Loucy (cell line): ENCODE data around the gene NPTN.

Experiments
- H2AFZ ChIP-seq: fragments of 200-600 bp; sonication (generic); 2 replicates; pipeline ENCODE4 v1.6.0; 2016; ENCODE audit warnings: antibody characterized with exemption, mild to moderate bottlenecking, low read length, moderate library complexity
- H3F3A ChIP-seq: fragments of 200-600 bp; 2 replicates; pipeline ENCODE4 v1.6.0; 2016; ENCODE audit warnings: antibody characterized with exemption, low read depth, mild to moderate bottlenecking
- H3K27me3 ChIP-seq: fragments of 200-600 bp; sonication (generic); 2 replicates; pipeline ENCODE4 v1.6.1; 2014; ENCODE audit warnings: low read length, mild to moderate bottlenecking; ENCODE audit not compliant: insufficient read depth, poor library complexity, severe bottlenecking
- H3K36me3 ChIP-seq: fragments of 200-600 bp; sonication (generic); 2 replicates; pipeline ENCODE4 v1.6.1; 2016; ENCODE audit warnings: low read length; ENCODE audit not compliant: insufficient read depth
- H3K4me1 ChIP-seq: fragments of 200-600 bp; sonication (generic); 2 replicates; pipeline ENCODE4 v1.5.1; 2014; ENCODE audit warnings: low read length, mild to moderate bottlenecking; ENCODE audit not compliant: insufficient read depth, poor library complexity, severe bottlenecking
- H3K4me2 ChIP-seq: fragments of 200-600 bp; sonication (generic); 2 replicates; pipeline ENCODE4 v1.6.0; 2014; ENCODE audit warnings: antibody characterized with exemption, low read length, low read depth, mild to moderate bottlenecking; ENCODE audit not compliant: poor library complexity, severe bottlenecking
- H3K4me3 ChIP-seq: fragments of 200-600 bp; sonication (generic); 2 replicates; pipeline ENCODE4 v1.5.1; 2014; ENCODE audit warnings: low read length, mild to moderate bottlenecking, mixed read lengths; ENCODE audit not compliant: poor library complexity, severe bottlenecking
- H3K79me2 ChIP-seq: fragments of 200-600 bp; sonication (generic); 2 replicates; pipeline ENCODE4 v1.6.1; 2014; ENCODE audit warnings: low read length; ENCODE audit not compliant: insufficient read depth
- H3K9ac ChIP-seq: fragments of 200-600 bp; sonication (generic); 2 replicates; pipeline ENCODE4 v1.6.0; 2014; ENCODE audit warnings: mild to moderate bottlenecking, low read depth, low read length, moderate library complexity; ENCODE audit not compliant: poor library complexity, severe bottlenecking
- H3K9me2 ChIP-seq: fragments of 200-600 bp; sonication (generic); replicated peaks from 2 replicates; pipeline ENCODE4 v1.6.1; 2016; ENCODE audit warnings: low read depth, low read length, mixed read lengths
- H3K9me3 ChIP-seq: fragments of 200-600 bp; sonication (generic); 2 replicates; pipeline ENCODE4 v1.6.1; 2014; ENCODE audit warnings: mild to moderate bottlenecking, antibody characterized with exemption, low read length, low read depth; ENCODE audit not compliant: insufficient read depth
- H4K20me1 ChIP-seq: fragments of 200-600 bp; sonication (generic); 2 replicates; pipeline ENCODE4 v1.6.0; 2014; ENCODE audit warnings: antibody characterized with exemption, low read length, mild to moderate bottlenecking; ENCODE audit not compliant: insufficient read depth, poor library complexity, severe bottlenecking
- EZH2phosphoT487 ChIP-seq: fragments of 200-600 bp; IDR thresholded peaks from 2 replicates; pipeline ENCODE4 v1.6.1; 2018; ENCODE audit warnings: antibody characterized with exemption, mild to moderate bottlenecking, moderate library complexity, borderline replicate concordance
- TF ChIP-seq, protein P1 (sequence below): fragments of 200-600 bp; sonication (generic); conservative IDR thresholded peaks from 2 replicates; pipeline ENCODE4 v1.5.1; 2014; ENCODE audit warnings: mild to moderate bottlenecking, antibody characterized with exemption, low read length

Gene NPTN

DNA sequence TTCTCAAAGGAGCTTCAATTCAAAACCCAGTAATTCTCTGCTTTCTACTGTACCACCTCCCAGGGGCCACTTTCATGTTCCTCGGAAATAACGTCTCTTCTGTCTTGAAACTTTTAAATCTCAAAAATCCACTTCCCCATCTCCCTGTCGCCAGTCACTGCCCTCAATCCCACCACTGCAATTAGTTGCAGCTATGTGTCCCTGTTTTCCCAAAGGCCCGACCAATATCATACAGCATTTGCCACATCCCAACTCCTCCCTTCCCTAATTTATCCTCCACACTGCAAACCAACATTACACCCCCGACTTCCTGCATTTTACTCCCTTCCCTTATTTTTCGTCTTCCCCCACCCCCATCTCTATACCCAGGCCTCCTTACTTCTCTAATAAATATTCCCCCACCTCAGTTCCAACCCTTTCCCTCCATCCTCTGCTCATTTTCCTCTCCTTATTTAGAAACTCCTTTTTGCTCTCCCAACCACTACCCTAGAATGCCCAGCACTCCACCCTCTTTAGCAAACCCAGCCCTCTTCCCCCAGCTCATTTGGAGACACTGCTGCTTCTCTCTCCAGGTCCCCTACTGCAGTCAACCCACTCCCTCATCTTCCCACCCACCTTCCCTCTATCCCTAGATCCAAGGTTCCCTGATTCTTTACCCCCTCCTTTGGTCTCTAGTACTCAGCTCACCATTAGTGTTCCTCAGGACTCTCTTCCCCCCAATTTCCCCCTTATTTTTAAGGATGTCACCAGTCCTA, 1.1 kb downstream of the NPTN start:
- peaks cover 57% of the 10 kb centered on the region for H3K79me2 ChIP-seq
- H3K9ac ChIP-seq = peak overlapping the region; percentile 82
- H3K4me1 ChIP-seq = peaks cover 50% of the 10 kb centered on the region
- no peak for TF ChIP-seq EZH2phosphoT487
- TF ChIP-seq, protein P1, sequence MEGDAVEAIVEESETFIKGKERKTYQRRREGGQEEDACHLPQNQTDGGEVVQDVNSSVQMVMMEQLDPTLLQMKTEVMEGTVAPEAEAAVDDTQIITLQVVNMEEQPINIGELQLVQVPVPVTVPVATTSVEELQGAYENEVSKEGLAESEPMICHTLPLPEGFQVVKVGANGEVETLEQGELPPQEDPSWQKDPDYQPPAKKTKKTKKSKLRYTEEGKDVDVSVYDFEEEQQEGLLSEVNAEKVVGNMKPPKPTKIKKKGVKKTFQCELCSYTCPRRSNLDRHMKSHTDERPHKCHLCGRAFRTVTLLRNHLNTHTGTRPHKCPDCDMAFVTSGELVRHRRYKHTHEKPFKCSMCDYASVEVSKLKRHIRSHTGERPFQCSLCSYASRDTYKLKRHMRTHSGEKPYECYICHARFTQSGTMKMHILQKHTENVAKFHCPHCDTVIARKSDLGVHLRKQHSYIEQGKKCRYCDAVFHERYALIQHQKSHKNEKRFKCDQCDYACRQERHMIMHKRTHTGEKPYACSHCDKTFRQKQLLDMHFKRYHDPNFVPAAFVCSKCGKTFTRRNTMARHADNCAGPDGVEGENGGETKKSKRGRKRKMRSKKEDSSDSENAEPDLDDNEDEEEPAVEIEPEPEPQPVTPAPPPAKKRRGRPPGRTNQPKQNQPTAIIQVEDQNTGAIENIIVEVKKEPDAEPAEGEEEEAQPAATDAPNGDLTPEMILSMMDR = no peak
- H4K20me1 ChIP-seq = peaks cover 54% of the 10 kb centered on the region
- no peaks in the 10 kb centered on the region for H3K27me3 ChIP-seq
- no peaks in the 10 kb centered on the region for H3K9me3 ChIP-seq
- H3F3A ChIP-seq = no peaks in the 10 kb centered on the region
- H2AFZ ChIP-seq = peak overlapping the region; percentile 48; the same call in 1 of the 2 replicates
- H3K4me3 ChIP-seq = peak overlapping the region; percentile 72
- H3K36me3 ChIP-seq = no peaks in the 10 kb centered on the region
- no peaks in the 10 kb centered on the region for H3K9me2 ChIP-seq
- H3K4me2 ChIP-seq = peak overlapping the region; percentile 96

DNA sequence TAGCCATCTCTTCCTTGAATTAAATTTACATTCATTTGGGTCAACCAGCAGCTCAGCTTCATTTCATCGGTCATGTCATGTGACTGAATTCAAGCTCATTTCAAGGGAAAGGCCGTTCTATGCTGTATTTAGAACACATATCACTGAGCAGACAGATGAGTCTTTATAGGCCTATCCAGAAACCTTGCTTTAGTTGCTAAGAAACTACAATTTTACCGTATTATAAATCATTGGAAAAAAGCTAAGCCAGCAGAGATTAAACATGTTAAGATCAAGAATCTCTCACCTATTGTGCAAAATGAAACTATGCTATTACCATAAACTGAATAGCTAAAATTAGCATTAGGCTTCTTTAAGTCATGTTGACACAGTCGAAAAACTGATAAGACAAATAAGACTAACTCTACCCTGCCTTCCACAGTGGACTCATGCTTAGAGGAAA, 2.2 kb downstream of the NPTN start:
- H4K20me1 ChIP-seq = peaks cover 64% of the 10 kb centered on the region

DNA sequence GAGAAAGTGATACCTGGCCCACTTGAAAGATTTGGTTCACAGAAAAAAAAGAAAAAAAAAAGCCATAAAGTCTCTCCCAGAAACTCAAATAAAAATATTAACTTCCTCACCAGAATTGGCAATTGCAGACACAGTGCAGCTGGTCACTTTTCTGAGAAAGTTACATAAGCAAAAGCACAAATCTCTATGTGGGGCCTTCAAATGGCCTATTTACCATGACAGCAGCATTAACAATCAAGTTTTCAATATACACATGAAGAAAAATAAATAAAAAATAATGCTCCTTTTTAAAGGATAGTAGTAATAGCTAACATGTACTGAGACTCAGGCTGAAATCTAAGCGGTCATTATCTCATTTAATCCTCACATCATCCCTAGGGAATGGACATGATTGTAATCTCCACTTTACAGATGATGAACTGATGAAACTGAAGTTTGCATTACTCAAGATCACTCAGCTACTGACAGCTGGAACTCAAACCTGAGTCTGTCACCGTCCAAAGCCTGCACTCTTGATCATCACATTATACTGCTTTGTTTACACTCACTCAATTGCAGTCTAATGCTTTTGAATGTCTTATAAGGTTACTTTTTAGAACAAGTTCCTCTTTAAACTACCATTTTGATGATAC, 3.3 kb downstream of the NPTN start:
- no peaks in the 10 kb centered on the region for H3K9me2 ChIP-seq
- H3K4me1 ChIP-seq = peaks cover 56% of the 10 kb centered on the region
- H3K4me2 ChIP-seq = peak overlapping the region; percentile 96
- H3K9ac ChIP-seq = peak overlapping the region; percentile 82
- peak overlapping the region; percentile 72 for H3K4me3 ChIP-seq
- H3K36me3 ChIP-seq = no peaks in the 10 kb centered on the region
- peaks cover 77% of the 10 kb centered on the region for H3K79me2 ChIP-seq
- H3F3A ChIP-seq = no peaks in the 10 kb centered on the region
- H4K20me1 ChIP-seq = peaks cover 68% of the 10 kb centered on the region
- no peak for TF ChIP-seq EZH2phosphoT487
- TF ChIP-seq, protein P1 = no peak
- no peak overlapping the region for H2AFZ ChIP-seq
- H3K27me3 ChIP-seq = no peaks in the 10 kb centered on the region
- no peaks in the 10 kb centered on the region for H3K9me3 ChIP-seq

More for the DNA sequence above, 2.2 kb downstream of the NPTN start:
- Histone ChIP-seq H2AFZ (no peak overlapping the region), H3K9ac (peak overlapping the region; percentile 82), H3F3A (no peaks in the 10 kb centered on the region), H3K4me1 (peaks cover 56% of the 10 kb centered on the region), H3K79me2 (peaks cover 67% of the 10 kb centered on the region), H3K27me3 (no peaks in the 10 kb centered on the region), H3K36me3 (no peaks in the 10 kb centered on the region), H3K9me2 (no peaks in the 10 kb centered on the region), H3K9me3 (no peaks in the 10 kb centered on the region), H3K4me2 (peak overlapping the region; percentile 96), H3K4me3 (peak overlapping the region; percentile 72)
- no peak for TF ChIP-seq EZH2phosphoT487
- TF ChIP-seq, protein P1 = no peak
